H9 (cell line): ENCODE results near the gene ZFP36. TPM values are rescaled to one million over a fixed set of nuclear protein-coding genes. Genes with fewer than 3 reads are reported as not detected.

Source experiments
- DNase-seq: peaks from one replicate; pipeline ENCODE4 v3.0.0-alpha.2; 2017
- H2AFZ ChIP-seq: one replicate; pipeline ENCODE4 v1.6.1; 2013; ENCODE audit warnings: mild to moderate bottlenecking, low read length, control low read depth, moderate library complexity
- H2AK5ac ChIP-seq: 2 replicates; pipeline ENCODE4 v1.6.1; 2013; ENCODE audit warnings: low read length, control low read depth, mixed read lengths; ENCODE audit not compliant: insufficient read length
- H2BK120ac ChIP-seq: one replicate; pipeline ENCODE4 v1.6.1; 2013; ENCODE audit warnings: low read depth, mild to moderate bottlenecking, low read length, control low read depth, inconsistent platforms; ENCODE audit not compliant: poor library complexity, severe bottlenecking
- H2BK12ac ChIP-seq: 2 replicates; pipeline ENCODE4 v1.6.1; 2013; ENCODE audit warnings: low read length, control low read depth, mixed read lengths, low read depth; ENCODE audit not compliant: insufficient read length
- H2BK15ac ChIP-seq: 2 replicates; pipeline ENCODE4 v1.6.1; 2013; ENCODE audit warnings: low read depth, low read length, control low read depth
- H2BK20ac ChIP-seq: one replicate; pipeline ENCODE4 v1.6.1; 2013; ENCODE audit warnings: low read depth, mild to moderate bottlenecking, low read length, control low read depth, inconsistent platforms; ENCODE audit not compliant: poor library complexity, severe bottlenecking
- H2BK5ac ChIP-seq: 2 replicates; pipeline ENCODE4 v1.6.1; 2013; ENCODE audit warnings: low read length, control low read depth, mixed read lengths; ENCODE audit not compliant: insufficient read length
- H3K14ac ChIP-seq: 2 replicates; pipeline ENCODE4 v1.6.1; 2013; ENCODE audit warnings: low read length, control low read depth; ENCODE audit not compliant: insufficient read depth
- H3K18ac ChIP-seq: 2 replicates; pipeline ENCODE4 v1.6.1; 2013; ENCODE audit warnings: low read depth, mild to moderate bottlenecking, mixed read lengths, low read length, control low read depth; ENCODE audit not compliant: insufficient read length
- H3K23ac ChIP-seq: 2 replicates; pipeline ENCODE4 v1.6.1; 2013; ENCODE audit warnings: low read length, control low read depth, mixed read lengths, low read depth; ENCODE audit not compliant: insufficient read length
- H3K23me2 ChIP-seq: 2 replicates; pipeline ENCODE4 v1.6.1; 2013; ENCODE audit warnings: low read depth, mild to moderate bottlenecking, mixed read lengths, low read length, control low read depth; ENCODE audit not compliant: insufficient read length, poor library complexity, severe bottlenecking
- H3K27ac ChIP-seq: 2 replicates; pipeline ENCODE4 v1.5.1; 2013; ENCODE audit warnings: low read length, control low read depth, mixed read lengths, low read depth; ENCODE audit not compliant: insufficient read length
- H3K27me3 ChIP-seq: 2 replicates; pipeline ENCODE4 v1.6.1; 2013; ENCODE audit warnings: low read length, control low read depth, inconsistent platforms; ENCODE audit not compliant: insufficient read depth
- H3K4ac ChIP-seq: 2 replicates; pipeline ENCODE4 v1.6.1; 2013; ENCODE audit warnings: low read depth, mild to moderate bottlenecking, control low read depth, inconsistent platforms, low read length, moderate library complexity
- H3K4me1 ChIP-seq: 2 replicates; pipeline ENCODE4 v1.6.1; 2013; ENCODE audit warnings: low read length, control low read depth, inconsistent platforms; ENCODE audit not compliant: insufficient read depth
- H3K4me2 ChIP-seq: 2 replicates; pipeline ENCODE4 v1.6.1; 2013; ENCODE audit warnings: low read length, control low read depth, mixed read lengths; ENCODE audit not compliant: insufficient read length, insufficient read depth
- H3K56ac ChIP-seq: 2 replicates; pipeline ENCODE4 v1.6.1; 2013; ENCODE audit warnings: low read depth, mild to moderate bottlenecking, mixed read lengths, low read length, control low read depth; ENCODE audit not compliant: insufficient read length
- H3K79me1 ChIP-seq: 2 replicates; pipeline ENCODE4 v1.6.1; 2013; ENCODE audit warnings: low read depth, mild to moderate bottlenecking, moderate library complexity, low read length, control low read depth, inconsistent platforms; ENCODE audit not compliant: insufficient read depth, poor library complexity, severe bottlenecking
- H3K79me2 ChIP-seq: 2 replicates; pipeline ENCODE4 v1.6.1; 2013; ENCODE audit warnings: low read length, control low read depth, inconsistent platforms; ENCODE audit not compliant: insufficient read depth
- H3K9ac ChIP-seq: 2 replicates; pipeline ENCODE4 v1.6.1; 2013; ENCODE audit warnings: low read length, control low read depth, mixed read lengths; ENCODE audit not compliant: insufficient read length; ENCODE audit errors: extremely low read depth
- H3K9me3 ChIP-seq: one replicate; pipeline ENCODE4 v1.6.1; 2013; ENCODE audit warnings: low read depth, low read length, inconsistent platforms; ENCODE audit not compliant: control insufficient read depth
- H3T11ph ChIP-seq: one replicate; pipeline ENCODE4 v1.6.1; 2013; ENCODE audit warnings: mild to moderate bottlenecking, low read length, control low read depth, inconsistent platforms
- H4K20me1 ChIP-seq: one replicate; pipeline ENCODE4 v1.6.1; 2013; ENCODE audit not compliant: control insufficient read depth, insufficient read length, insufficient read depth
- H4K5ac ChIP-seq: 2 replicates; pipeline ENCODE4 v1.6.1; 2013; ENCODE audit warnings: low read depth, mild to moderate bottlenecking, mixed read lengths, low read length, control low read depth; ENCODE audit not compliant: insufficient read length
- H4K8ac ChIP-seq: replicated peaks from 2 replicates; pipeline ENCODE4 v1.6.1; 2013; ENCODE audit warnings: low read length, control low read depth, mixed read lengths, low read depth; ENCODE audit not compliant: insufficient read length
- H4K91ac ChIP-seq: 2 replicates; pipeline ENCODE4 v1.6.1; 2013; ENCODE audit warnings: low read depth, mild to moderate bottlenecking, moderate library complexity, mixed read lengths, low read length, control low read depth; ENCODE audit not compliant: insufficient read length
- H3K27ac Mint-ChIP-seq, 3 experiments: 2 replicates in 2 of 3; 3 replicates in 1 of 3; pipeline ENCODE4 v1.8.0; 2020 to 2021; ENCODE audit warnings: mixed read lengths in 3 of 3, mild to moderate bottlenecking in 1 of 3, moderate library complexity in 1 of 3
- H3K27me3 Mint-ChIP-seq: 2 replicates; pipeline ENCODE4 v1.8.0; 2021; ENCODE audit warnings: low read depth, mild to moderate bottlenecking, moderate library complexity, mixed read lengths
- H3K36me3 Mint-ChIP-seq, 3 experiments: 2 replicates in 2 of 3; 3 replicates in 1 of 3; pipeline ENCODE4 v1.8.0; 2020 to 2021; ENCODE audit warnings: low read depth in 3 of 3, mixed read lengths in 3 of 3; ENCODE audit not compliant: insufficient read depth in 1 of 3
- H3K4me1 Mint-ChIP-seq, 2 experiments: 2 replicates each; pipeline ENCODE4 v1.8.0; 2020; ENCODE audit warnings: mixed read lengths in 2 of 2
- H3K4me3 Mint-ChIP-seq, 2 experiments: 2 replicates in 1 of 2; 3 replicates in 1 of 2; pipeline ENCODE4 v1.8.0; 2020 to 2021; ENCODE audit warnings: mild to moderate bottlenecking in 2 of 2, mixed read lengths in 2 of 2, moderate library complexity in 1 of 2
- H3K9me3 Mint-ChIP-seq, 2 experiments: 2 replicates in 1 of 2; 3 replicates in 1 of 2; pipeline ENCODE4 v1.8.0; 2020; ENCODE audit warnings: mild to moderate bottlenecking in 2 of 2, mixed read lengths in 2 of 2, moderate library complexity in 1 of 2
- CTCF ChIP-seq: fragments of 200-600 bp; sonication (generic); conservative IDR thresholded peaks from 3 replicates; pipeline ENCODE4 v1.8.0; 2021; ENCODE audit warnings: antibody characterized with exemption, mild to moderate bottlenecking
- WGBS: extraction: QIAGEN DNeasy Blood & Tissue Kit; methylation state at CpG from one replicate; pipeline ENCODE4 v1.1.7; 2013; ENCODE audit warnings: missing lambda C conversion rate, low lambda C conversion rate, mixed read lengths; ENCODE audit not compliant: insufficient read length; ENCODE audit errors: extremely low coverage; 5-methylcytosine and 5-hydroxymethylcytosine counted together
- total RNA-seq: library from RNA; stranded (reverse); gene quantifications from 2 replicates; pipeline ENCODE4 v1.2.1, GENCODE V29; 2021

ZFP36 gene
- total RNA-seq, 1 experiment from 2014 or later: 14.6 TPM

- no CpG with 5 or more reads among the region's 25 CpGs for WGBS
- Mint-ChIP-seq H3K4me3 (no peak overlapping the region; a peak in 1 of 5 replicates), H3K27ac (peak overlapping the region; percentile 93 to 94 (median 94)), H3K27me3 (peaks cover 3% of the 10 kb centered on the region; the same call in 1 of the 2 replicates), H3K4me1 (peaks cover 40 to 54% of the 10 kb centered on the region in 2 experiments), H3K36me3 (peaks cover 32 to 47% (median 38%) of the 10 kb centered on the region in 3 experiments), H3K9me3 (peaks cover 0 to 7% of the 10 kb centered on the region in 2 experiments; a peak in 2 of 5 replicates)
- TF ChIP-seq CTCF: no peak
- no peak overlapping the region for H4K91ac ChIP-seq
- H3K9me3 ChIP-seq: no peaks in the 10 kb centered on the region
- H2BK120ac ChIP-seq: no peak overlapping the region
- H3K23ac ChIP-seq: no peak overlapping the region
- DNase-seq: peak; percentile 84
- no peak overlapping the region for H3K56ac ChIP-seq
- no peak overlapping the region for H4K5ac ChIP-seq
- H3K4me2 ChIP-seq: no peak overlapping the region
- H3K79me2 ChIP-seq: peaks cover 6% of the 10 kb centered on the region; the same call in 1 of the 2 replicates
- peak overlapping the region; percentile 10 for H4K8ac ChIP-seq
- H3K14ac ChIP-seq: peak overlapping the region; percentile 42
- peaks cover 4% of the 10 kb centered on the region; the same call in 1 of the 2 replicates for H3K4me1 ChIP-seq
- H3K79me1 ChIP-seq: peaks cover 9% of the 10 kb centered on the region
- H2AFZ ChIP-seq: no peak overlapping the region
- H2AK5ac ChIP-seq: peak overlapping the region; percentile 15
- H3K18ac ChIP-seq: peak overlapping the region; percentile 53
- no peak overlapping the region for H2BK15ac ChIP-seq
- H2BK20ac ChIP-seq: no peak overlapping the region
- H4K20me1 ChIP-seq: no peaks in the 10 kb centered on the region
- H3K4ac ChIP-seq: no peak overlapping the region; the same call in 1 of the 2 replicates
- peak overlapping the region; percentile 27 for H3K27ac ChIP-seq
- H3T11ph ChIP-seq: no peak overlapping the region
- no peaks in the 10 kb centered on the region for H3K27me3 ChIP-seq
- peaks cover 4% of the 10 kb centered on the region for H3K23me2 ChIP-seq
- no peak overlapping the region for H2BK12ac ChIP-seq
- H3K9ac ChIP-seq: no peak overlapping the region
- no peak overlapping the region for H2BK5ac ChIP-seq
These were observed 24.3 kb downstream of the ZFP36 start for GRCh38 chr19:39430675-39431593.
